GM12864 (cell line): ENCODE results near the gene NEU4.
A peak's percentile ranks its signal among the peaks of the same experiment; 100 is the strongest.
"Not testable (repeated sequence)": the region's sequence is repeated elsewhere in the genome, so short reads cannot be mapped to it uniquely, and the experiment has no call there.

Experiments used
- DNase-seq: peaks from one replicate; pipeline ENCODE4 v3.0.0-alpha.2; 2011; ENCODE audit warnings: low read depth
- H3K4me3 ChIP-seq: 2 replicates; pipeline ENCODE4 v1.5.1; 2011; ENCODE audit warnings: mild to moderate bottlenecking, low read depth, low read length, control low read depth
- TF ChIP-seq, protein P1 (sequence below): IDR thresholded peaks from 2 replicates; pipeline ENCODE4 v1.5.1; 2011; ENCODE audit warnings: low read depth, mild to moderate bottlenecking, moderate library complexity, low read length, control low read depth, inconsistent platforms; ENCODE audit errors: missing control alignments

Gene NEU4

DNA sequence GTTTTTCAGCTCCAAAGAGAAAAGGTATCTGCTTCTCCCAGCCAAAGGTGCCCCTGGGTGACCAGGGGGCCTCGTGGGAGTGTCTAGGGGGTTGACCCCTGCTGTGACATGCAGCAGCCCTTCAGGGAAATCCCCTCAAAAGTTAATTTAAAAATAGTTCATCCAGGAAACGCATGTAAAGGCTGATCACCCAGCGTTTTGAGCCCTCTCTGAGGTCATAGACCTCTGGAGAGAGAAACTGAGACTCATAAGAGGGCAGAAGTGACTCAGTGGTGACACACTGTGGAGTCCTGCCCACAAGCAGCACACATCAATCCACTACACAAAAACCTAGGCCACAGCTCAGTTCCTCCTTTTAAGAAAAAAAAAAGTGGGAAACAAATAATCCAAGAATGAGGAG, 20.4 kb upstream of the NEU4 start:
- TF ChIP-seq, protein P1, sequence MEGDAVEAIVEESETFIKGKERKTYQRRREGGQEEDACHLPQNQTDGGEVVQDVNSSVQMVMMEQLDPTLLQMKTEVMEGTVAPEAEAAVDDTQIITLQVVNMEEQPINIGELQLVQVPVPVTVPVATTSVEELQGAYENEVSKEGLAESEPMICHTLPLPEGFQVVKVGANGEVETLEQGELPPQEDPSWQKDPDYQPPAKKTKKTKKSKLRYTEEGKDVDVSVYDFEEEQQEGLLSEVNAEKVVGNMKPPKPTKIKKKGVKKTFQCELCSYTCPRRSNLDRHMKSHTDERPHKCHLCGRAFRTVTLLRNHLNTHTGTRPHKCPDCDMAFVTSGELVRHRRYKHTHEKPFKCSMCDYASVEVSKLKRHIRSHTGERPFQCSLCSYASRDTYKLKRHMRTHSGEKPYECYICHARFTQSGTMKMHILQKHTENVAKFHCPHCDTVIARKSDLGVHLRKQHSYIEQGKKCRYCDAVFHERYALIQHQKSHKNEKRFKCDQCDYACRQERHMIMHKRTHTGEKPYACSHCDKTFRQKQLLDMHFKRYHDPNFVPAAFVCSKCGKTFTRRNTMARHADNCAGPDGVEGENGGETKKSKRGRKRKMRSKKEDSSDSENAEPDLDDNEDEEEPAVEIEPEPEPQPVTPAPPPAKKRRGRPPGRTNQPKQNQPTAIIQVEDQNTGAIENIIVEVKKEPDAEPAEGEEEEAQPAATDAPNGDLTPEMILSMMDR, result peak; percentile 19
- H3K4me3 ChIP-seq, result no peak overlapping the region
- DNase-seq, result peak; percentile 79

DNA sequence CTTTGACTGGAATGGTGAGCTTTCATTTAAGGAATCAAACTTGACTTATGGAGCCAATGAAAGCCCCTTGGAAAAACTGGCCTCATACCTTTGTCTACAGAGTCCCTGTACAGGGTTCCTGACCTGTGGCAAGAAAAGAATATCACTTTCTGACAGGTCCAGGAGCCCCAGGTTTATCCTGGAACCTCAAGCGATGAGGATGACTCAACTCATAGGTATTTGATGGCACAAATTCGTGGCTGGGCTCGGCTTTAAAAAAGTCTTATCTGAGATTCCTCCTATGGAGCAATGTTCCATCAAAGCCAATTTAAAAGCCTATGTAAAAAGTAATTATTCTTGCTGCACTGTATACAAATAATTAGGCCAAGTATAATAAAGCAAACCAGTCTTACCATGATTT, 17.6 kb upstream of the NEU4 start:
- H3K4me3 ChIP-seq, DNase-seq: not testable (repeated sequence)

DNA sequence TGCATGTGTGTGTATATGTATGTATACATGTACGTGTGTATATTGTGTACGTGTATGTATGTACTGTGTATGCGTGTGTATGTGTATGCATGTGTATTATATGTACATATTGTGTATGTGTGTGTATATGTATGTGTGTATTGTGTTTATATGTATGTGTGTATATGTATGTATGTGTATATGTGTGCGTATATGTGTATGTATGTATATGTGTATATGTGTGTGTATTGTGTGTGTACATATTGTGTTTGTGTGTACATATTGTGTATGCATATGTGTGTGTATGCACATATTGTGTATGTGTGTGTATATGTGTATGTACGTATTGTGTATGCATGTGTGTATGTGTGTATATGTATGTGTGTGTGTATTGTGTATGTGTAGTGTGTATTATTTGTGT, 15.6 kb upstream of the NEU4 start:
- TF ChIP-seq, protein P1, result no peak
- DNase-seq, result no peak
- H3K4me3 ChIP-seq, result no peak overlapping the region

DNA sequence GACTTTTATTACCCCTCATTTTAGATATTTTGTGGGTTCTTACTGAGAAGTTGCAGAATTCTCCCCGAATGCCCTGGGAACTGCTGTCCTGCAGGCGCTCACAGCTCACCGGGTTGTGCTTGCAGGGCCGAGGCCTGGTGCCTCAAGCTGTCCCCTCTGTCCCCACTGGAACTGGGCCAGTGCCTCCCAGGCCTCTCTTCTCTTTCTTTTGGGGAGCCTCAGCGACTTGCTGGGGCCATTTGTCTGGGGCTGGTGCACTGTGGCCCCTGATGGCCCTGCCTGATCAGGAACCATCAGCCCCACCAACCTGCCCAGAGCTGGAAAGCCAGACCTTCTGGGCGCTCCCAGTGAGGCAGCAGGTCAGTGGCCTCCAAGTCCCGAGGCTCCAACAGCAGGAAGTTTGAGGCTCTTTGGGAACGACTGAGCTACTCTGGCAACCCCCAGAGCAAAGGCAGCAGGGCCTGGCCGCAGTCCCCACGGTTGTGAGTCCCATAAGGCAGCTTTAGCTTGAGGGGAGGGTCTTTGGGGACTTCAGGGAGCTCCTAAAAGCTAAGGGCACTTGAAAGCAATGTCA, 14.7 kb upstream of the NEU4 start:
- no peak for DNase-seq
- H3K4me3 ChIP-seq, result no peak overlapping the region
- TF ChIP-seq, protein P1, result no peak

DNA sequence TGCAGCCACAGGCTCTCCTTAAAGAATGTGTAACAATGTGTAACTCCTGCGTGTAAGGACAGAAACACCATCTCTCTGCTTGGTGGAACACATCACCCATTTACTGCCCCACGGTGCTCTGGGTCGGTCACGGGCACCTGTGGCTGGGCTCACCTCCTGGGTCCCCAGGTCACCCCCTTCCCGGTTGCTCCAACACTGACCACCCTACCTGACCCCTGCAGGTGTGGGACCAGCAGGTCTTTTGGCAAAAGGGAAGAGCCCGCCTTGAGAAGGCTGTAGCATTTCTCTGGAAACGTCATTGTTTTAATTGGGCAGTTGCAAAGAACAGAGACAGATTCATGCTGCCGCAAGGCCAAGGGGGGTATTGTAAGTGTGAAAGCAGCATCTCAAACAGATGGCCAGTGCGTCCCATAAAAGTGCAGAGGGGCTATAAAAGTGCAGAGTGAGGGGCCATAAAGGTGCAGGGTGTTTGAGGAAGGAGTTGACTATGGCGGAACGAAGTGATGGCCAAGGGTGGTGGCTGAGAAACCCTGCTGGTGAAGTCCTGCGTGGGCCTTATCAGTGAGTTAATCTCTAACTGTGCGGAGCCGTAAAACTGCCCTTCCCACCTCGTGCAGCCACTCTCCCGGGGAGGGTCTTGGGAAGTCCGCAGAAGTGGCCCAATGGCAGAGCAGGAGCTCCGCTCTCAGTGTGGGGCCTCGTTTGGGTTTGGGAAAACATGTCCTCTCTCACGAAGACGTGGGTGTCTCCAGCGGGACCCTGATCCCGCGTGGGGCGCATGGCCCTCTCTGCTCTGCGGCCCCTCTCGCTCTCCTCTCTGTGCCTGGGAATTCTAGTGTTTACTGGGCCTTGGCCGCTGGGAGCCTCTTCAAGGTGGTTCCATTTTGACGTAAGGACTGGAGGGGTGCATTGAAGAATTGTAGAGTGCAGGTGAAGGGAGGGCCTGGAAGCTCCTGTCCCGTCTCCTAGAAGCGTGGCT, 13.7 kb upstream of the NEU4 start:
- no peak overlapping the region for H3K4me3 ChIP-seq
- DNase-seq, result no peak

DNA sequence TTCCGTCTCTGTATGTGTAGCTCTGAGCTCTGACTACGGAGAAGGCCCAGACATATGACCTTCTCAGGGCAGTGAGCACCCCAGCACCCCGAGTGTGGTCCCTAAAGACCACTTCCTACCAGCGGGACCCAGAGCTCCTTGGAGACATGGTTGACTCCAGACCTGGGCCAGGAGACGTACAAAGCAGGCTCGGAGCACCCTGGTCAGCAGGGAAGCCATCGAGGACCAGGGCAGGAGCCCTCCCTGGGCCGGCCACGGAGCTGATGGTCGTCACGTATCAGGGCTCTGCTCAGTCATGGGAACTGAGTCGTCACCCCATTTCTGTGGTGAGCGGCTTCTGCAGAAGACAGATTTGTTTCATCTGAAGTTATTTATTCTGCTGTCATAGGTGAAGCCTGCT, 12.8 kb upstream of the NEU4 start:
- no peak for DNase-seq

More for the DNA sequence above, 13.7 kb upstream of the NEU4 start:
- TF ChIP-seq, protein P1, result no peak

DNA sequence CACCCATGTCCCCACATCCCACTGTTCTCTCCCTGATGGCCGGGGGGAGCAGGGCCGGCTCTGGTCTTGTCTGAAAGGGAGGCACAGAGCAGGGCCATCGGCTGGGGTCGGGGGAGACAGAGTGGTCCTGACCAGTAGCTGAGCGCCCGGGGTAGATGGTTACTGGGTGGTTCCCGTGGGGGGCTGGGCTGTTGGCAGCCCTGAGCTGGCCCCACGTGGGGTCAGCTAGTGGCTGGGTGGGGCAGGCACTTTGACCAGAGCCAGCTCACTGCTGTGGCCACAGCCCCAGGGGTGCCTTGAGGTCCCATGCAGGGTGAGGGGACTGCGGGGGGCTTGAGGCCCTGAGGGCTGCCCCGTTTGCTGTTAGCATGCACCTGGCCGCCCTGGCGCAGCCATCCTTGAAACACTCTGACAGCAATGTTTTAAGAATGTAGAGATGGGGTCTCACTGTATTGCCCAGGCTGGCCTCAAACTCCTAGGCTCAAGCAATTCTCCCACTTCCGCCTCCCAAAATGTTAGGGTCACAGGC, 12.3 kb upstream of the NEU4 start:
- TF ChIP-seq, protein P1, result no peak
- DNase-seq, result no peak
- no peak overlapping the region for H3K4me3 ChIP-seq

More for the DNA sequence above, 12.8 kb upstream of the NEU4 start:
- H3K4me3 ChIP-seq, result no peak overlapping the region
- TF ChIP-seq, protein P1, result no peak
